ENCODE results near the gene SMOC2. TPM values are rescaled to one million over a fixed set of nuclear protein-coding genes. Genes with fewer than 3 reads are reported as not detected.

Gene SMOC2
- total and polyA plus RNA-seq, 2 experiments from 2014 or later: 51.0 to 88.7 TPM

- H3K27ac ChIP-seq: no peak overlapping the region
- no peaks in the 10 kb centered on the region for H3K4me1 ChIP-seq (ENCODE audit: insufficient read depth)
- H4K20me1 ChIP-seq (ENCODE audit: insufficient read depth, poor library complexity, severe bottlenecking): no peaks in the 10 kb centered on the region
- DNase-seq (ENCODE audit: low spot score): no peak
- no peaks in the 10 kb centered on the region for H3K79me2 ChIP-seq
- no peak overlapping the region for H3K4me2 ChIP-seq
- H3K27me3 ChIP-seq: peaks cover 6% of the 10 kb centered on the region
- no peak overlapping the region for H3K4me3 ChIP-seq
- TF ChIP-seq EZH2phosphoT487 (IDR thresholded peaks at IDR 0.05; ENCODE audit: low read depth, severe bottlenecking, unreplicated experiment) (no peak), CTCF (IDR thresholded peaks at IDR 0.05; ENCODE audit: poor library complexity) (no peak), EZH2 (IDR thresholded peaks at IDR 0.05; ENCODE audit: borderline replicate concordance) (no peak)
- H3K9me3 ChIP-seq (ENCODE audit: low read depth): no peaks in the 10 kb centered on the region
- H2AFZ ChIP-seq: no peak overlapping the region
- WGBS (ENCODE audit: low lambda C conversion rate, missing lambda C conversion rate): 87% methylated on average over 11 of the region's 11 CpGs
- no peaks in the 10 kb centered on the region for H3K36me3 ChIP-seq (replicated peaks; ENCODE audit: insufficient read depth, low read depth)
- no peaks in the 10 kb centered on the region for H3K9me2 ChIP-seq (replicated peaks; ENCODE audit: insufficient read depth)
Observed at GRCh38 chr6:168596344-168596743, 155.4 kb downstream of the SMOC2 start.

GRCh38 chr6:168597471-168597875, 156.5 kb downstream of the SMOC2 start:
- Histone ChIP-seq H3K4me2 (no peak overlapping the region), H3K27ac (no peak overlapping the region), H3K4me1 (ENCODE audit: insufficient read depth) (no peaks in the 10 kb centered on the region), H3K79me2 (no peaks in the 10 kb centered on the region), H3K36me3 (replicated peaks; ENCODE audit: insufficient read depth, low read depth) (no peaks in the 10 kb centered on the region), H3K27me3 (peaks cover 7% of the 10 kb centered on the region), H3K9me3 (ENCODE audit: low read depth) (no peaks in the 10 kb centered on the region), H4K20me1 (ENCODE audit: insufficient read depth, poor library complexity, severe bottlenecking) (no peaks in the 10 kb centered on the region), H3K4me3 (no peak overlapping the region), H2AFZ (no peak overlapping the region), H3K9me2 (replicated peaks; ENCODE audit: insufficient read depth) (no peaks in the 10 kb centered on the region)
- peak; percentile 51 for DNase-seq (ENCODE audit: low spot score)
- peak; percentile 99 for TF ChIP-seq EZH2phosphoT487 (IDR thresholded peaks at IDR 0.05; ENCODE audit: low read depth, severe bottlenecking, unreplicated experiment)
- TF ChIP-seq CTCF (IDR thresholded peaks at IDR 0.05; ENCODE audit: poor library complexity): no peak
- TF ChIP-seq EZH2 (IDR thresholded peaks at IDR 0.05; ENCODE audit: borderline replicate concordance): no peak
- 50% methylated on average over 8 of the region's 8 CpGs for WGBS (ENCODE audit: low lambda C conversion rate, missing lambda C conversion rate)

- Histone ChIP-seq H4K20me1 (ENCODE audit: insufficient read depth, poor library complexity, severe bottlenecking) (no peaks in the 10 kb centered on the region), H3K27me3 (peaks cover 7% of the 10 kb centered on the region), H2AFZ (no peak overlapping the region), H3K36me3 (replicated peaks; ENCODE audit: insufficient read depth, low read depth) (no peaks in the 10 kb centered on the region), H3K79me2 (no peaks in the 10 kb centered on the region), H3K4me2 (no peak overlapping the region), H3K9me2 (replicated peaks; ENCODE audit: insufficient read depth) (no peaks in the 10 kb centered on the region), H3K27ac (no peak overlapping the region), H3K4me1 (ENCODE audit: insufficient read depth) (no peaks in the 10 kb centered on the region), H3K4me3 (no peak overlapping the region), H3K9me3 (ENCODE audit: low read depth) (no peaks in the 10 kb centered on the region)
- TF ChIP-seq CTCF (IDR thresholded peaks at IDR 0.05; ENCODE audit: poor library complexity) (no peak), EZH2phosphoT487 (IDR thresholded peaks at IDR 0.05; ENCODE audit: low read depth, severe bottlenecking, unreplicated experiment) (no peak), EZH2 (IDR thresholded peaks at IDR 0.05; ENCODE audit: borderline replicate concordance) (no peak)
- no peak for DNase-seq (ENCODE audit: low spot score)
- 90% methylated on average over 31 of the region's 32 CpGs for WGBS (ENCODE audit: low lambda C conversion rate, missing lambda C conversion rate)
Observed at GRCh38 chr6:168598251-168599117, 157.5 kb downstream of the SMOC2 start.
